Measurements from ENCODE around the gene C11orf97. TPM values are rescaled to one million over a fixed set of nuclear protein-coding genes. Genes with fewer than 3 reads are reported as not detected.
A peak's percentile ranks its signal among the peaks of the same experiment; 100 is the strongest.
"Not testable (repeated sequence)": the region's sequence is repeated elsewhere in the genome, so short reads cannot be mapped to it uniquely, and the experiment has no call there.

Gene C11orf97
- total RNA-seq, 1 donor from 2014 or later, result 2.5 TPM

GRCh38 chr11:94504689-94505293 lies 7.5 kb upstream of the C11orf97 start:
- DNase-seq (no peak), ATAC-seq (peak; percentile 41 to 46)
- no peaks in the 10 kb centered on the region for H3K4me1 ChIP-seq
- H3K27ac ChIP-seq, result no peak overlapping the region
- peak; percentile 74 for TF ChIP-seq CTCF (IDR thresholded peaks at IDR 0.05)
- H3K27me3 ChIP-seq (ENCODE audit: low read depth), result no peaks in the 10 kb centered on the region
- peaks cover 26% of the 10 kb centered on the region for H3K36me3 ChIP-seq
- H3K9me3 ChIP-seq, result no peaks in the 10 kb centered on the region
- no peak overlapping the region for H3K4me3 ChIP-seq
- intact Hi-C loops (cut with DNase I), result no loop called here

GRCh38 chr11:94506513-94506912 lies 5.7 kb upstream of the C11orf97 start:
- H3K4me1 ChIP-seq; H3K27me3 ChIP-seq (ENCODE audit: low read depth); H3K36me3 ChIP-seq; H3K4me3 ChIP-seq; ATAC-seq; DNase-seq; intact Hi-C loops (cut with DNase I); H3K27ac ChIP-seq; H3K9me3 ChIP-seq: not testable (repeated sequence)

GRCh38 chr11:94507485-94507884 lies 4.8 kb upstream of the C11orf97 start:
- Histone ChIP-seq H3K27me3 (ENCODE audit: low read depth) (no peaks in the 10 kb centered on the region), H3K36me3 (peaks cover 4% of the 10 kb centered on the region), H3K27ac (no peak overlapping the region), H3K9me3 (no peaks in the 10 kb centered on the region), H3K4me3 (no peak overlapping the region), H3K4me1 (no peaks in the 10 kb centered on the region)
- DNase-seq (no peak), ATAC-seq (no peak)
- intact Hi-C loops (cut with DNase I), result no loop called here
- TF ChIP-seq CTCF (IDR thresholded peaks at IDR 0.05), result no peak

- intact Hi-C loops (cut with DNase I), result loop anchor here (10.0 kb wide), 1 partner anchor 92 kb away; no protein-coding TSS in a partner anchor
- Histone ChIP-seq H3K4me1 (no peaks in the 10 kb centered on the region), H3K36me3 (no peaks in the 10 kb centered on the region), H3K27me3 (ENCODE audit: low read depth) (no peaks in the 10 kb centered on the region), H3K9me3 (no peaks in the 10 kb centered on the region), H3K27ac (no peak overlapping the region), H3K4me3 (peak overlapping the region; percentile 60)
- TF ChIP-seq CTCF (IDR thresholded peaks at IDR 0.05), result no peak
- DNase-seq (no peak), ATAC-seq (peak; percentile 32 to 45)
Observed at GRCh38 chr11:94513091-94513490, 830 bp downstream of the C11orf97 start.

GRCh38 chr11:94515398-94515797 lies 3.1 kb downstream of the C11orf97 start:
- ATAC-seq (no peak), DNase-seq (no peak)
- H3K27ac ChIP-seq, result no peak overlapping the region
- H3K4me3 ChIP-seq, result no peak overlapping the region
- intact Hi-C loops (cut with DNase I), result loop anchor here (10.0 kb wide), 1 partner anchor 89 kb away; no protein-coding TSS in a partner anchor
- no peaks in the 10 kb centered on the region for H3K4me1 ChIP-seq
- no peaks in the 10 kb centered on the region for H3K36me3 ChIP-seq
- no peaks in the 10 kb centered on the region for H3K27me3 ChIP-seq (ENCODE audit: low read depth)
- TF ChIP-seq CTCF (IDR thresholded peaks at IDR 0.05), result no peak
- H3K9me3 ChIP-seq, result no peaks in the 10 kb centered on the region

- intact Hi-C loops (cut with DNase I), result loop anchor here (10.0 kb wide), 1 partner anchor 88 kb away; no protein-coding TSS in a partner anchor
- ATAC-seq (no peak), DNase-seq (no peak)
- H3K9me3 ChIP-seq, result no peaks in the 10 kb centered on the region
- H3K27ac ChIP-seq, result no peak overlapping the region
- H3K4me3 ChIP-seq, result no peak overlapping the region
- H3K36me3 ChIP-seq, result no peaks in the 10 kb centered on the region
- no peaks in the 10 kb centered on the region for H3K27me3 ChIP-seq (ENCODE audit: low read depth)
- no peaks in the 10 kb centered on the region for H3K4me1 ChIP-seq
- TF ChIP-seq CTCF (IDR thresholded peaks at IDR 0.05), result no peak
Observed at GRCh38 chr11:94516725-94517124, 4.5 kb downstream of the C11orf97 start.
